SK-N-SH treated with all-trans-retinoic acid at 6 μM for 48 hours (cell line): ENCODE data around the gene KLHL42.

Source experiments
- ARNTL ChIP-seq: fragments of 450-650 bp; formaldehyde crosslinking; IDR thresholded peaks from 2 replicates; pipeline ENCODE4 v1.5.0; 2020; ENCODE audit warnings: low read depth, mild to moderate bottlenecking, moderate library complexity, borderline replicate concordance
- CSDC2 ChIP-seq: fragments of 250-450 bp; sonication (Bioruptor Pico); IDR thresholded peaks from 2 replicates; pipeline ENCODE4 v1.5.0; 2020; ENCODE audit warnings: mild to moderate bottlenecking, moderate library complexity
- ESRRG ChIP-seq: fragments of 250-450 bp; sonication (Bioruptor Pico); IDR thresholded peaks from 2 replicates; pipeline ENCODE4 v1.6.1; 2021; ENCODE audit warnings: mild to moderate bottlenecking
- GLIS3 ChIP-seq: fragments of 250-450 bp; sonication (Bioruptor Pico); IDR thresholded peaks from 2 replicates; pipeline ENCODE4 v1.5.0; 2020; ENCODE audit warnings: mild to moderate bottlenecking, moderate library complexity
- PATZ1 ChIP-seq: fragments of 250-450 bp; sonication (Bioruptor Pico); IDR thresholded peaks from 2 replicates; pipeline ENCODE4 v1.8.0; 2020; ENCODE audit warnings: mild to moderate bottlenecking, moderate library complexity, borderline replicate concordance
- POU6F1 ChIP-seq: fragments of 250-450 bp; sonication (Bioruptor Pico); IDR thresholded peaks from 2 replicates; pipeline ENCODE4 v1.8.0; 2021; ENCODE audit warnings: low read depth, mild to moderate bottlenecking, moderate library complexity, borderline replicate concordance
- RARB ChIP-seq: fragments of 250-450 bp; sonication (Bioruptor Pico); IDR thresholded peaks from 2 replicates; pipeline ENCODE4 v1.8.0; 2021; ENCODE audit warnings: mild to moderate bottlenecking, moderate library complexity
- TCF4 ChIP-seq: fragments of 250-450 bp; sonication (Bioruptor Pico); IDR thresholded peaks from 2 replicates; pipeline ENCODE4 v1.8.0; 2021; ENCODE audit warnings: mild to moderate bottlenecking, moderate library complexity, borderline replicate concordance
- ZFP3 ChIP-seq: fragments of 250-450 bp; sonication (Bioruptor Pico); IDR thresholded peaks from 2 replicates; pipeline ENCODE4 v1.5.0; 2020; ENCODE audit warnings: mild to moderate bottlenecking, moderate library complexity
- ZNF565 ChIP-seq: fragments of 450-650 bp; formaldehyde crosslinking; conservative IDR thresholded peaks from 2 replicates; pipeline ENCODE4 v1.5.0; 2020; ENCODE audit warnings: low read depth, mild to moderate bottlenecking, moderate library complexity

- no peak for TF ChIP-seq PATZ1
- TF ChIP-seq ZFP3 (CRISPR knock-in tag): no peak
- TF ChIP-seq GLIS3 (CRISPR knock-in tag): no peak
- TF ChIP-seq RARB: no peak
- no peak for TF ChIP-seq TCF4 (CRISPR knock-in tag)
- no peak for TF ChIP-seq POU6F1 (CRISPR knock-in tag)
- TF ChIP-seq ZNF565 (CRISPR knock-in tag): no peak
- no peak for TF ChIP-seq ARNTL (CRISPR knock-in tag)
- TF ChIP-seq CSDC2: no peak
- no peak for TF ChIP-seq ESRRG (CRISPR knock-in tag)
These were observed 42.2 kb downstream of the KLHL42 start for GRCh38 chr12:27822076-27822712.
